ENCODE data around the gene PLCB4.
"Not testable (repeated sequence)": the region's sequence is repeated elsewhere in the genome, so short reads cannot be mapped to it uniquely, and the experiment has no call there.

Gene PLCB4

GRCh38 chr20:9068841-9069663 is at the start of gene PLCB4:
PLCB4 (plus strand) TSS chr20:9069087; CDS start chr20:9307815, 238,728 bp downstream.
- no peak for DNase-seq (ENCODE audit: low spot score)

GRCh38 chr20:9019833-9020232 is 49.1 kb upstream of the PLCB4 start:
- no peak for DNase-seq (ENCODE audit: low spot score)

GRCh38 chr20:9021216-9021615 is 47.7 kb upstream of the PLCB4 start:
- no peak for DNase-seq (ENCODE audit: low spot score)

- DNase-seq (ENCODE audit: low spot score): no peak
These were observed 47.2 kb upstream of the PLCB4 start for GRCh38 chr20:9021699-9022098.

- no peak for DNase-seq (ENCODE audit: low spot score)
These were observed 46.5 kb upstream of the PLCB4 start for GRCh38 chr20:9022376-9022775.

- no peak for DNase-seq (ENCODE audit: low spot score)
These were observed 44.3 kb upstream of the PLCB4 start for GRCh38 chr20:9024606-9025005.

- no peak for DNase-seq (ENCODE audit: low spot score)
These were observed 43.9 kb upstream of the PLCB4 start for GRCh38 chr20:9025011-9025410.

GRCh38 chr20:9025643-9026042 is 43.2 kb upstream of the PLCB4 start:
- DNase-seq (ENCODE audit: low spot score): no peak

GRCh38 chr20:9027626-9028025 is 41.3 kb upstream of the PLCB4 start:
- no peak for DNase-seq (ENCODE audit: low spot score)

GRCh38 chr20:9028419-9028818 is 40.5 kb upstream of the PLCB4 start:
- DNase-seq (ENCODE audit: low spot score): no peak

GRCh38 chr20:9031991-9032390 is 36.9 kb upstream of the PLCB4 start:
- no peak for DNase-seq (ENCODE audit: low spot score)

- DNase-seq (ENCODE audit: low spot score): no peak
These were observed 36.1 kb upstream of the PLCB4 start for GRCh38 chr20:9032758-9033157.

- DNase-seq (ENCODE audit: low spot score): no peak
These were observed 33.8 kb upstream of the PLCB4 start for GRCh38 chr20:9035126-9035525.

- no peak for DNase-seq (ENCODE audit: low spot score)
These were observed 32.3 kb upstream of the PLCB4 start for GRCh38 chr20:9036593-9036992.

- no peak for DNase-seq (ENCODE audit: low spot score)
These were observed 29.9 kb upstream of the PLCB4 start for GRCh38 chr20:9038791-9039535.

GRCh38 chr20:9040863-9041524 is 27.9 kb upstream of the PLCB4 start:
- no peak for DNase-seq (ENCODE audit: low spot score)

GRCh38 chr20:9043364-9043763 is 25.5 kb upstream of the PLCB4 start:
- no peak for DNase-seq (ENCODE audit: low spot score)

GRCh38 chr20:9047928-9048327 is 21.0 kb upstream of the PLCB4 start:
- not testable (repeated sequence) for DNase-seq (ENCODE audit: low spot score)

- DNase-seq (ENCODE audit: low spot score): no peak
These were observed 17.4 kb upstream of the PLCB4 start for GRCh38 chr20:9051508-9051907.

GRCh38 chr20:9052136-9052535 is 16.8 kb upstream of the PLCB4 start:
- DNase-seq (ENCODE audit: low spot score): no peak

GRCh38 chr20:9053108-9053507 is 15.8 kb upstream of the PLCB4 start:
- DNase-seq (ENCODE audit: low spot score): no peak

GRCh38 chr20:9054176-9054575 is 14.7 kb upstream of the PLCB4 start:
- DNase-seq (ENCODE audit: low spot score): no peak

- no peak for DNase-seq (ENCODE audit: low spot score)
These were observed 9.0 kb upstream of the PLCB4 start for GRCh38 chr20:9059931-9060330.

All from hematopoietic multipotent progenitor cell treated with erythropoietin and hydrocortisone succinate and interleukin-3 and kit ligand, for 15 days (in vitro differentiated cells).